Measurements from ENCODE around the gene CTSE. TPM values are rescaled to one million over a fixed set of nuclear protein-coding genes. Genes with fewer than 3 reads are reported as not detected.
A peak's percentile ranks its signal among the peaks of the same experiment; 100 is the strongest.

CTSE gene
- total and polyA plus RNA-seq, 9 of the 15 experiments (the other 6 are each of a cell fraction or from before 2014, with no cell fraction given): 0.04 to 0.18 (median 0.09) TPM; not detected in 4

DNA sequence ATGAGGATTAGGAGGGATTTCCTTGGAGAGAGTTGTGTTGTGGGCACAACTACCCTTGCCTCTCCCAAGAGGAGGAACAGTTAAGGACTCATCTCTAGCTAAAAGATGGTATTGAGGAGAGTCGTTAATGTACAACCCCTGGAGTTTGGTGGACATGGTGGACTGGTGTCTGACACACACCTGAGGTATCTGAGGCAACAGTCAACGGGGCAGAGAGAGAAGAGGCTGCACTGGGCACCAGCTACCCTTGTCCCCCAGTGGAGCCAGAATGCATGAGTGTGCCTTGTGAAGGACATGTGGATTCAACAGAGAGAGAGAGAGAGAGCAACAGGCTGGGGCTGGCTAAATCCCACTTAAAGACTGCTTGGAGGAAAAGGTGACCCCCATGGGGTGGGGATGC, 33.5 kb downstream of the CTSE start (continued):
- TF ChIP-seq, protein P1, sequence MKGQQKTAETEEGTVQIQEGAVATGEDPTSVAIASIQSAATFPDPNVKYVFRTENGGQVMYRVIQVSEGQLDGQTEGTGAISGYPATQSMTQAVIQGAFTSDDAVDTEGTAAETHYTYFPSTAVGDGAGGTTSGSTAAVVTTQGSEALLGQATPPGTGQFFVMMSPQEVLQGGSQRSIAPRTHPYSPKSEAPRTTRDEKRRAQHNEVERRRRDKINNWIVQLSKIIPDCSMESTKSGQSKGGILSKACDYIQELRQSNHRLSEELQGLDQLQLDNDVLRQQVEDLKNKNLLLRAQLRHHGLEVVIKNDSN (CRISPR knock-in tag; IDR thresholded peaks at IDR 0.05): no peak

DNA sequence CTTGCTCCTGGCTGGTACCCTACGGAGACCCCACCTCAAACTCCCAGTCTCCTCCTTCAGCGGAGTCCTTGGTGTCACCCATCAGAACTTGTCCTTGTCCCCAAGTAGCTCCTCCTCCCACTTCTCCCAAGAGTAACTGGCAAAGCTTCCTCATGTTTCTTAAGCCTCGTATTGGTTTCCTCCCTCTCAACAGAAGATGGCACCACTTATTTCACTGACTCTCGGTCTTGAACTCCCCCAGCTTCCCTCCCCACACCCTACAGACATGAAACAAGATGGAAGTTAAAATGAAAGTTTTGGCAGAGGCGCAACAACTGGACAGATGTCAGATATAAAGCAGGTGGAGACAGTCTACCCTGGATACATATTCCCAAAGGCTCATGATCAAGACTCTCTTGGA, 33.9 kb downstream of the CTSE start:
- BruUV-seq (replicated peaks): no TSS peak
- no peak overlapping the region for H3K9ac ChIP-seq (ENCODE audit: insufficient read depth in 1 of 2, low read depth in 2 of 2, low read length in 2 of 2)
- H3K4me3 ChIP-seq: no peak overlapping the region
- no peak for ATAC-seq
- no peak overlapping the region for H2AFZ ChIP-seq (ENCODE audit: low read depth, low read length)
- in situ Hi-C loops (cut with MboI) (no loop called here), intact Hi-C loops (cut with micrococcal nuclease) (no loop called here)
- no peak for DNase-seq (ENCODE audit: extremely low read depth in 1 of 4, low spot score in 3 of 4)
- 0% methylated on average over 5 of the region's 5 CpGs for whole genome bisulfite sequencing (ENCODE audit: insufficient coverage, low coverage, missing lambda C conversion rate)
- H4K20me1 ChIP-seq (replicated peaks; ENCODE audit: control insufficient read depth, insufficient read depth, low read length): 0 out of 2 replicates have a peak, but pooled peaks cover 9% of the 10 kb centered on the region
- H3K4me1 ChIP-seq (replicated peaks in 1 of 2; ENCODE audit: control insufficient read depth in 2 of 2, insufficient read depth in 2 of 2, low read length in 2 of 2): no peaks in the 10 kb centered on the region
- TF ChIP-seq, protein P2, sequence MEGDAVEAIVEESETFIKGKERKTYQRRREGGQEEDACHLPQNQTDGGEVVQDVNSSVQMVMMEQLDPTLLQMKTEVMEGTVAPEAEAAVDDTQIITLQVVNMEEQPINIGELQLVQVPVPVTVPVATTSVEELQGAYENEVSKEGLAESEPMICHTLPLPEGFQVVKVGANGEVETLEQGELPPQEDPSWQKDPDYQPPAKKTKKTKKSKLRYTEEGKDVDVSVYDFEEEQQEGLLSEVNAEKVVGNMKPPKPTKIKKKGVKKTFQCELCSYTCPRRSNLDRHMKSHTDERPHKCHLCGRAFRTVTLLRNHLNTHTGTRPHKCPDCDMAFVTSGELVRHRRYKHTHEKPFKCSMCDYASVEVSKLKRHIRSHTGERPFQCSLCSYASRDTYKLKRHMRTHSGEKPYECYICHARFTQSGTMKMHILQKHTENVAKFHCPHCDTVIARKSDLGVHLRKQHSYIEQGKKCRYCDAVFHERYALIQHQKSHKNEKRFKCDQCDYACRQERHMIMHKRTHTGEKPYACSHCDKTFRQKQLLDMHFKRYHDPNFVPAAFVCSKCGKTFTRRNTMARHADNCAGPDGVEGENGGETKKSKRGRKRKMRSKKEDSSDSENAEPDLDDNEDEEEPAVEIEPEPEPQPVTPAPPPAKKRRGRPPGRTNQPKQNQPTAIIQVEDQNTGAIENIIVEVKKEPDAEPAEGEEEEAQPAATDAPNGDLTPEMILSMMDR (IDR thresholded peaks at IDR 0.05 in 2 of 3, conservative IDR thresholded peaks at IDR 0.05 in 1 of 3; ENCODE audit: insufficient read depth in 2 of 3, low read depth in 1 of 3, low read length in 3 of 3): 0 out of 6 replicates have a peak, but pooled peaks of 1 of the 3 experiments have one; percentile 9
- no peak for TF ChIP-seq ZNF165 (CRISPR knock-in tag; IDR thresholded peaks at IDR 0.05; ENCODE audit: borderline replicate concordance)
- TF ChIP-seq RAD21 (CRISPR knock-in tag; conservative IDR thresholded peaks at IDR 0.05 in 1 of 2, IDR thresholded peaks at IDR 0.05 in 1 of 2): 0 out of 4 replicates have a peak, but pooled peaks of 1 of the 2 experiments have one; percentile 6
- H3K9me1 ChIP-seq (ENCODE audit: control insufficient read depth, insufficient read depth, low read length): no peaks in the 10 kb centered on the region
- H3K9me3 ChIP-seq (replicated peaks; ENCODE audit: control insufficient read depth, insufficient read depth, low read depth, low read length): no peaks in the 10 kb centered on the region
- H3K27me3 ChIP-seq (ENCODE audit: control insufficient read depth in 2 of 2, insufficient read depth in 2 of 2, low read length in 2 of 2): peaks cover 14 to 58% of the 10 kb centered on the region in 2 experiments
- no peaks in the 10 kb centered on the region for H3K36me3 ChIP-seq (ENCODE audit: control insufficient read depth, insufficient read depth, low read length)
- H3K27ac ChIP-seq (ENCODE audit: extremely low read depth, low read depth, low read length): no peak overlapping the region
- H3K79me2 ChIP-seq (ENCODE audit: control insufficient read depth, insufficient read depth, low read length): no peaks in the 10 kb centered on the region
- CTCF ChIA-PET (ENCODE audit: low intra/inter-chr PET ratio): interaction anchor here (0.7 kb wide), 1 partner anchor 114 kb away, joined by 3 read pairs; no protein-coding TSS in a partner anchor
- no peak overlapping the region for H3K4me2 ChIP-seq (ENCODE audit: insufficient read depth, low read length)
- POLR2A ChIA-PET: no interaction called here
- FAIRE-seq: no peak
